Measurements from ENCODE around the gene RASSF5. TPM values are rescaled to one million over a fixed set of nuclear protein-coding genes. Genes with fewer than 3 reads are reported as not detected.

The RASSF5 gene
- total RNA-seq, 1 experiment from 2014 or later = 0.75 TPM

- ChIA-PET CTCF (no interaction called here), POLR2A (ENCODE audit: low non-redundant PET) (no interaction called here)
- Histone ChIP-seq H3K4me1 (ENCODE audit: insufficient read depth, low read length, poor library complexity, severe bottlenecking) (peaks cover 10% of the 10 kb centered on the region), H3K36me3 (ENCODE audit: insufficient read depth, low read length, poor library complexity, severe bottlenecking) (no peaks in the 10 kb centered on the region), H3K27ac (ENCODE audit: low read depth, low read length, poor library complexity, severe bottlenecking) (no peak overlapping the region), H3K4me3 (ENCODE audit: low read depth, low read length, poor library complexity, severe bottlenecking) (no peak overlapping the region), H3K27me3 (replicated peaks; ENCODE audit: insufficient read depth, low read depth, low read length, poor library complexity) (peaks cover 17% of the 10 kb centered on the region), H3K9me3 (ENCODE audit: low read depth, low read length, poor library complexity, severe bottlenecking) (no peaks in the 10 kb centered on the region)
- BruUV-seq (replicated peaks) = no TSS peak
- no peak for DNase-seq (ENCODE audit: low spot score)
- intact Hi-C loops (cut with micrococcal nuclease; ENCODE audit: unreplicated experiment) = no loop called here
- no peak for TF ChIP-seq EZH2 (IDR thresholded peaks at IDR 0.05; ENCODE audit: borderline replicate concordance, low read depth, low read length, poor library complexity, severe bottlenecking)
- no peak for TF ChIP-seq CTCF (conservative IDR thresholded peaks at IDR 0.05; ENCODE audit: low read depth, low read length)
These were observed 5.5 kb downstream of the RASSF5 start for GRCh38 chr1:206512851-206513180.

GRCh38 chr1:206513312-206514111 lies 6.2 kb downstream of the RASSF5 start:
- Histone ChIP-seq H3K27me3 (replicated peaks; ENCODE audit: insufficient read depth, low read depth, low read length, poor library complexity) (peaks cover 10% of the 10 kb centered on the region), H3K4me3 (ENCODE audit: low read depth, low read length, poor library complexity, severe bottlenecking) (no peak overlapping the region), H3K9me3 (ENCODE audit: low read depth, low read length, poor library complexity, severe bottlenecking) (no peaks in the 10 kb centered on the region), H3K36me3 (ENCODE audit: insufficient read depth, low read length, poor library complexity, severe bottlenecking) (no peaks in the 10 kb centered on the region), H3K27ac (ENCODE audit: low read depth, low read length, poor library complexity, severe bottlenecking) (no peak overlapping the region), H3K4me1 (ENCODE audit: insufficient read depth, low read length, poor library complexity, severe bottlenecking) (peaks cover 10% of the 10 kb centered on the region)
- intact Hi-C loops (cut with micrococcal nuclease; ENCODE audit: unreplicated experiment) = no loop called here
- ChIA-PET CTCF (no interaction called here), POLR2A (ENCODE audit: low non-redundant PET) (no interaction called here)
- DNase-seq (ENCODE audit: low spot score) = no peak
- no TSS peak for BruUV-seq (replicated peaks)
- TF ChIP-seq EZH2 (IDR thresholded peaks at IDR 0.05; ENCODE audit: borderline replicate concordance, low read depth, low read length, poor library complexity, severe bottlenecking) = no peak
- no peak for TF ChIP-seq CTCF (conservative IDR thresholded peaks at IDR 0.05; ENCODE audit: low read depth, low read length)

DNA sequence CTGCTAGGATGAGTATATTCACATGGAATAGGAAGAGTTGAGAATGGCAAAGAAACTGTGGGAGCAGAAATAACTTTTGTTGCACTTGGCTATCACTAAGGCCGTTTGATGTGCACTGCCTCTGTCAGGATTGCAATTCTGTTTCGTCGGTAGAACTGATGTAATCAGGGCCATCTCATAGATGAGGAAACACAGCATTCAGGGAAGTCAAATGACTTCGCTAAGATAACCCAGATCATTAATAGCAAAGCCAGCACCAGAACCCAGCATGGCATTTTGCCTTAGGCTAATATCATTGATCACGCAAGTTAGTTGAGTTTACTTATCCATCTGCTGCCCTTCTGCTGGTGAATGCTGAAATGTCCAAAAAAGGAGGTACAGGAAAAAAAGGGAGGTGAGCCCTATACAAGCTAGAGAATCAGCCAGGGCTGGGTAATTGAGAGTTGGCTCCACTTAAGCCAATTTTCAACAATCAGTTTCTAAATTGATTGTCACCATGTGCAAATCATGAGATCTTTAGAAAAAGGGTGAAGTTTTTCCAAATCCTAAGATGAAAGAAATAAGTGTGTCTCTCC lies 7.6 kb downstream of the RASSF5 start:
- ChIA-PET CTCF (no interaction called here), POLR2A (ENCODE audit: low non-redundant PET) (interaction anchor here (0.6 kb wide), 1 partner anchor 705 kb away, joined by 4 read pairs; no protein-coding TSS in a partner anchor)
- no peaks in the 10 kb centered on the region for H3K36me3 ChIP-seq (ENCODE audit: insufficient read depth, low read length, poor library complexity, severe bottlenecking)
- intact Hi-C loops (cut with micrococcal nuclease; ENCODE audit: unreplicated experiment) = no loop called here
- H3K4me3 ChIP-seq (ENCODE audit: low read depth, low read length, poor library complexity, severe bottlenecking) = no peak overlapping the region
- no peak overlapping the region for H3K27ac ChIP-seq (ENCODE audit: low read depth, low read length, poor library complexity, severe bottlenecking)
- BruUV-seq (replicated peaks) = no TSS peak
- DNase-seq (ENCODE audit: low spot score) = no peak
- H3K4me1 ChIP-seq (ENCODE audit: insufficient read depth, low read length, poor library complexity, severe bottlenecking) = peaks cover 10% of the 10 kb centered on the region
- no peaks in the 10 kb centered on the region for H3K9me3 ChIP-seq (ENCODE audit: low read depth, low read length, poor library complexity, severe bottlenecking)
- no peaks in the 10 kb centered on the region for H3K27me3 ChIP-seq (replicated peaks; ENCODE audit: insufficient read depth, low read depth, low read length, poor library complexity)
- TF ChIP-seq EZH2 (IDR thresholded peaks at IDR 0.05; ENCODE audit: borderline replicate concordance, low read depth, low read length, poor library complexity, severe bottlenecking) (no peak), CTCF (conservative IDR thresholded peaks at IDR 0.05; ENCODE audit: low read depth, low read length) (no peak)

Measured in A673 (cell line).